ENCODE results near the gene ELFN2. TPM values are rescaled to one million over a fixed set of nuclear protein-coding genes. Genes with fewer than 3 reads are reported as not detected.
A peak's percentile ranks its signal among the peaks of the same experiment; 100 is the strongest.

Gene ELFN2
- total and polyA plus RNA-seq, 3 experiments from 2014 or later: 0.02 to 0.20 (median 0.09) TPM

DNA sequence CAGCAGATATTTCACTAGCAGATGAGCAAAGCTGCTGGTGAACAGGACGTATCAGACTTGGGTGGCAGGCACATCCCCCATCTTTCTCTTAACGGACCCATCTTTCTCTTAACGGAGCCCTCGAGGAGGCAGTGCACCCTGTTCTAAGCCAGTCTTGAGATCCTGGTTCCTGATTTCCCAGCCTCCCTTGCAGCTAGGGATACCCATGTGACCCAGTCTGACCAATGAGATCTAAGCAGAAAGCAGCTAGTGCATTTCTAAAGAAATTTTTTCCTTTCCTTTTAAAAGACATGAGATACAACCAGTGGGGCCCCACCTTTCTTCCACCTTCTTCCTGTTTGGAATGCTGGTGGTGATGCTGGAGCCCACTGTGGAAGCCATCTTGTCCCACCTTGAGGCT is 13.6 kb upstream of the ELFN2 start:
- H3K9me3 ChIP-seq (ENCODE audit: low read length): no peaks in the 10 kb centered on the region
- H3K27me3 ChIP-seq (ENCODE audit: insufficient read depth, low read length, poor library complexity, severe bottlenecking): no peaks in the 10 kb centered on the region
- ChIA-PET CTCF (interaction anchor here (1.2 kb wide), 1 partner anchor 124 kb away, joined by 3 read pairs; no protein-coding TSS in a partner anchor), POLR2A (no interaction called here)
- no peak for DNase-seq
- no peak overlapping the region for H3K27ac Mint-ChIP-seq
- H3K9me3 Mint-ChIP-seq: peaks cover 0 to 3% (median 0%) of the 10 kb centered on the region in 5 donors
- peaks cover 5 to 15% of the 10 kb centered on the region in 2 donors for H3K27me3 Mint-ChIP-seq
- H3K27ac ChIP-seq (ENCODE audit: low read depth, low read length): no peak overlapping the region
- no peaks in the 10 kb centered on the region for H3K4me1 Mint-ChIP-seq
- no peaks in the 10 kb centered on the region for H3K4me1 ChIP-seq (ENCODE audit: insufficient read depth, low read length)
- H3K36me3 ChIP-seq (ENCODE audit: insufficient read depth, low read length): no peaks in the 10 kb centered on the region
- no peak overlapping the region for H3K4me3 ChIP-seq (ENCODE audit: low read length)
- H3K4me3 Mint-ChIP-seq: no peak overlapping the region
- H3K36me3 Mint-ChIP-seq: peaks cover 0 to 10% (median 2%) of the 10 kb centered on the region in 3 donors

GRCh38 chr22:37439347-37439746 is 12.1 kb upstream of the ELFN2 start:
- H3K27ac ChIP-seq (ENCODE audit: low read depth, low read length): no peak overlapping the region
- CTCF ChIA-PET: no interaction called here
- POLR2A ChIA-PET: no interaction called here
- H3K9me3 Mint-ChIP-seq: peaks cover 0 to 3% (median 0%) of the 10 kb centered on the region in 5 donors
- peak overlapping the region in 1 of 8 donors; percentile 2 for H3K27ac Mint-ChIP-seq
- no peaks in the 10 kb centered on the region for H3K9me3 ChIP-seq (ENCODE audit: low read length)
- no peaks in the 10 kb centered on the region for H3K4me1 Mint-ChIP-seq
- no peak overlapping the region for H3K4me3 ChIP-seq (ENCODE audit: low read length)
- no peak overlapping the region for H3K4me3 Mint-ChIP-seq
- peaks cover 11 to 17% of the 10 kb centered on the region in 2 donors for H3K27me3 Mint-ChIP-seq
- no peaks in the 10 kb centered on the region for H3K27me3 ChIP-seq (ENCODE audit: insufficient read depth, low read length, poor library complexity, severe bottlenecking)
- peaks cover 0 to 10% (median 2%) of the 10 kb centered on the region in 3 donors for H3K36me3 Mint-ChIP-seq
- H3K36me3 ChIP-seq (ENCODE audit: insufficient read depth, low read length): no peaks in the 10 kb centered on the region
- no peaks in the 10 kb centered on the region for H3K4me1 ChIP-seq (ENCODE audit: insufficient read depth, low read length)
- no peak for DNase-seq

DNA sequence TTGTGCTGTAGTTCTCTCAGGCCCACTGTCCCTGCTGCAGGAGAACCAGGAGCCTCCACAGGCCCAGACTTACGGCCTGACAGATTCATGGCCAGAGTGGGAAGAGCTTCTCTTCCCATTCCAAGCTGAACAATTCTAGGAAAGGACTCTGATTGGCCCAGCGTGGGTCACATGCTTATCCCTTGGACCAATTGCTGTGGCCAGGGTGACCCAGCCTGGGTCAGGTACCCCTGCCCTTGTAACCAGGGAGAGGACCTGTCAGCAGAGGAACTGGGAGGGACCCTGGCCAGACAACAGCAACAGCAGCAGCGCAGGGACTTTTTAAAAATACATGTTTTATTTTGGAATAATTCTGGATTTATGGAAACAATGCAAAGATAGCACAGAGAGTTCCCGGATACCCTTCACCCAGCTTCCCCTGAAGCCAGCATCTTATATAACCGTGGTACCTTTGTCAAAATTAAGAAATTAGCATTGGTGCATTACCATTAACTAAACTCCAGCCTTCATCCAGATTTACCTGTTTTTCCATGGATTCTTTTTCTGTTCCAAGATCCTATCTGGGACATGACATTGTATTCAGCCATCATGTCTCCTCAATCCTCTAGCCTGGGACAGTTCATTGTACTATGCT is 8.8 kb upstream of the ELFN2 start:
- Histone ChIP-seq H3K27me3 (ENCODE audit: insufficient read depth, low read length, poor library complexity, severe bottlenecking) (peaks cover 4% of the 10 kb centered on the region), H3K4me1 (ENCODE audit: insufficient read depth, low read length) (no peaks in the 10 kb centered on the region), H3K27ac (ENCODE audit: low read depth, low read length) (no peak overlapping the region), H3K9me3 (ENCODE audit: low read length) (no peaks in the 10 kb centered on the region), H3K36me3 (ENCODE audit: insufficient read depth, low read length) (no peaks in the 10 kb centered on the region), H3K4me3 (ENCODE audit: low read length) (no peak overlapping the region)
- Mint-ChIP-seq H3K4me1 (no peaks in the 10 kb centered on the region), H3K4me3 (no peak overlapping the region), H3K9me3 (peaks cover 0 to 3% (median 0%) of the 10 kb centered on the region in 5 donors), H3K36me3 (peaks cover 0 to 26% (median 0%) of the 10 kb centered on the region in 3 donors), H3K27me3 (peaks cover 30 to 39% of the 10 kb centered on the region in 2 donors), H3K27ac (no peak overlapping the region)
- POLR2A ChIA-PET: no interaction called here
- DNase-seq: no peak
- CTCF ChIA-PET: no interaction called here

- Histone ChIP-seq H3K9me3 (ENCODE audit: low read length) (no peaks in the 10 kb centered on the region), H3K27me3 (ENCODE audit: insufficient read depth, low read length, poor library complexity, severe bottlenecking) (peaks cover 17% of the 10 kb centered on the region), H3K27ac (ENCODE audit: low read depth, low read length) (no peak overlapping the region), H3K36me3 (ENCODE audit: insufficient read depth, low read length) (no peaks in the 10 kb centered on the region), H3K4me3 (ENCODE audit: low read length) (no peak overlapping the region), H3K4me1 (ENCODE audit: insufficient read depth, low read length) (no peaks in the 10 kb centered on the region)
- Mint-ChIP-seq H3K27me3 (peaks cover 44 to 53% of the 10 kb centered on the region in 2 donors), H3K4me1 (peaks cover 0 to 4% (median 3%) of the 10 kb centered on the region in 3 donors), H3K27ac (no peak overlapping the region), H3K36me3 (peaks cover 0 to 21% (median 0%) of the 10 kb centered on the region in 3 donors), H3K9me3 (peaks cover 0 to 3% (median 0%) of the 10 kb centered on the region in 5 donors), H3K4me3 (no peak overlapping the region)
- no peak for DNase-seq
- POLR2A ChIA-PET: no interaction called here
- CTCF ChIA-PET: no interaction called here
Observed at GRCh38 chr22:37433786-37434185, 6.5 kb upstream of the ELFN2 start.

GRCh38 chr22:37432708-37433054 is 5.4 kb upstream of the ELFN2 start:
- no peak overlapping the region for H3K27ac Mint-ChIP-seq
- peaks cover 28% of the 10 kb centered on the region for H3K27me3 ChIP-seq (ENCODE audit: insufficient read depth, low read length, poor library complexity, severe bottlenecking)
- H3K36me3 ChIP-seq (ENCODE audit: insufficient read depth, low read length): no peaks in the 10 kb centered on the region

DNA sequence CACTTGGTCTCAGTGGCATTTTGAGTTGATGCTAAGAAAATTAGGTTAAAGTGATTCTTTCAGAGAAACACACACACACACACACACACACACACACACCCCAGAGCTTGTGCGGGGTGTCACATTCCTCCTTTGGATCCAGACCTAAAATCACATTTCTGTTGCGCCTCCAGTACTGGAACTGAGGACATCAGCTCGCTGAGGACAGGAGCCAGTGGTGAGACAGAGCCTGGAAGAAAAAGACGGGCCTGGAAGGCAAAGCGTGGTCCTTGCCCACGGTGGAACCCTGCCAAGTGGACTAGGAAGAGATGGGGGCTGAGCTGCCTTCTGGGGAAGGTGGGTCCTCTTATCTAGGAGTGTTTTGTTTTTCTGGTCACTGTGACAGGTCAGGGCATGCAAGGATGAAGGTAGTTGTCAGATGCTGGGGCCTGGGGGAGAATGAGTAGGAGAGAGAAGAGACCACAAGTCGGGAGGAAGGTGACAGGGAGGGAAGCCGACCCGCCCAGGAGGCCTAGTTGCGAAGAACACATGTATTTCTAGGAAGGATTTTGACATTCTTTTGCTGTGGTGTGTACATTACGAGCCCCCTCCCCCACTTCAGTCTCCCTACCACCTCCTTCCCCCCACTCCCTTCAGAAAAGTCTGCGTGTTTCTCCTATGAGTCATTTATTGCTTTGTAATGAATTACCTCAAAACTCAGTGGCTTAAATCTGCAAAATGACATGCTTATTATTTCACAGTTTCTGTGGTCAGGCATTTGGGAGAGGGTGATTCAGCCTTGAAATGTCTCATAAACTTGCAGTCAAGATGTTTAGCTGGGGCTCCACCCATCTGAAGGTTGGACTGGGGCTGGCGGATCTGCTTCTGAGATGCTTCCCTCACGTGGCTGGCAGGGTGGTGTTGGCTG is 4.8 kb upstream of the ELFN2 start:
- Mint-ChIP-seq H3K36me3 (peaks cover 0 to 21% (median 0%) of the 10 kb centered on the region in 3 donors), H3K27ac (no peak overlapping the region), H3K9me3 (peaks cover 0 to 3% (median 0%) of the 10 kb centered on the region in 5 donors), H3K4me1 (peaks cover 0 to 12% (median 3%) of the 10 kb centered on the region in 3 donors), H3K27me3 (peaks cover 52 to 59% of the 10 kb centered on the region in 2 donors), H3K4me3 (no peak overlapping the region)
- DNase-seq: no peak
- no peaks in the 10 kb centered on the region for H3K9me3 ChIP-seq (ENCODE audit: low read length)
- ChIA-PET POLR2A (no interaction called here), CTCF (interaction anchor here (1.2 to 4.1 kb wide), 3 partner anchors 10 to 171 kb away, joined by 3 to 12 read pairs (median 4); no protein-coding TSS in a partner anchor)
- H3K4me3 ChIP-seq (ENCODE audit: low read length): no peak overlapping the region
- H3K4me1 ChIP-seq (ENCODE audit: insufficient read depth, low read length): peaks cover 6% of the 10 kb centered on the region
- H3K27me3 ChIP-seq (ENCODE audit: insufficient read depth, low read length, poor library complexity, severe bottlenecking): peaks cover 29% of the 10 kb centered on the region
- H3K36me3 ChIP-seq (ENCODE audit: insufficient read depth, low read length): no peaks in the 10 kb centered on the region
- no peak overlapping the region for H3K27ac ChIP-seq (ENCODE audit: low read depth, low read length)

More at GRCh38 chr22:37432708-37433054, 5.4 kb upstream of the ELFN2 start:
- H3K27me3 Mint-ChIP-seq: peaks cover 52 to 63% of the 10 kb centered on the region in 2 donors
- H3K4me3 Mint-ChIP-seq: no peak overlapping the region
- peaks cover 0 to 3% (median 0%) of the 10 kb centered on the region in 5 donors for H3K9me3 Mint-ChIP-seq
- ChIA-PET CTCF (no interaction called here), POLR2A (no interaction called here)
- peaks cover 6% of the 10 kb centered on the region for H3K4me1 ChIP-seq (ENCODE audit: insufficient read depth, low read length)
- peaks cover 0 to 21% (median 0%) of the 10 kb centered on the region in 3 donors for H3K36me3 Mint-ChIP-seq
- H3K4me3 ChIP-seq (ENCODE audit: low read length): no peak overlapping the region
- DNase-seq: no peak
- H3K9me3 ChIP-seq (ENCODE audit: low read length): no peaks in the 10 kb centered on the region
- H3K27ac ChIP-seq (ENCODE audit: low read depth, low read length): no peak overlapping the region
- H3K4me1 Mint-ChIP-seq: peaks cover 0 to 12% (median 3%) of the 10 kb centered on the region in 3 donors

GRCh38 chr22:37431366-37431765 is 4.1 kb upstream of the ELFN2 start:
- Histone ChIP-seq H3K9me3 (ENCODE audit: low read length) (no peaks in the 10 kb centered on the region), H3K27me3 (ENCODE audit: insufficient read depth, low read length, poor library complexity, severe bottlenecking) (peaks cover 29% of the 10 kb centered on the region), H3K27ac (ENCODE audit: low read depth, low read length) (no peak overlapping the region), H3K4me1 (ENCODE audit: insufficient read depth, low read length) (peaks cover 6% of the 10 kb centered on the region), H3K36me3 (ENCODE audit: insufficient read depth, low read length) (no peaks in the 10 kb centered on the region), H3K4me3 (ENCODE audit: low read length) (no peak overlapping the region)
- Mint-ChIP-seq H3K36me3 (peaks cover 0 to 21% (median 0%) of the 10 kb centered on the region in 3 donors), H3K4me1 (peaks cover 0 to 18% (median 3%) of the 10 kb centered on the region in 3 donors), H3K9me3 (peaks cover 0 to 3% (median 0%) of the 10 kb centered on the region in 5 donors), H3K27ac (no peak overlapping the region), H3K27me3 (peaks cover 58 to 63% of the 10 kb centered on the region in 2 donors), H3K4me3 (no peak overlapping the region)
- DNase-seq: no peak
- ChIA-PET POLR2A (no interaction called here), CTCF (interaction anchor here (1.2 to 4.1 kb wide), 3 partner anchors 9 to 170 kb away, joined by 3 to 12 read pairs (median 4); no protein-coding TSS in a partner anchor)

DNA sequence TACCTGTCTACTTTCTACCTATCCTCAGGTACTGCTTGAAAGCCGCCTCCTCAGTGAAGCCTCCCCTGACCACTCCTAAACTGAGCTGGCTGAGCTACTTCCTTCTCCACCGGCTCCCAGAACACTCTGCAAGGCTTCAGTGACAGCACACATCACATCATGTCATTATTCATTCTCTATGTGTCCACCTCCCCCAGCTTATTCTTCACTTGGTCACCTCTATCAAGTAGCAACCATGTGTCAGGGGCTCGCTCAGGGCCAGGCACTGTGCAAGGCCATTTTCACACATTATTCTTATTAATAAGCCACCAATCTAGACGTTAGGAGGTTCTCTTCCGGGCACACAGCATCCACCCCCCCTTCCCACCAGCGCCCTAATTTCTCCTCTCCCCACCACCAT is 3.7 kb upstream of the ELFN2 start:
- H3K4me1 Mint-ChIP-seq: peaks cover 3 to 22% (median 4%) of the 10 kb centered on the region in 3 donors
- H3K27me3 Mint-ChIP-seq: peaks cover 62 to 67% of the 10 kb centered on the region in 2 donors
- no peak overlapping the region for H3K27ac Mint-ChIP-seq
- Histone ChIP-seq H3K4me1 (ENCODE audit: insufficient read depth, low read length) (peaks cover 6% of the 10 kb centered on the region), H3K9me3 (ENCODE audit: low read length) (no peaks in the 10 kb centered on the region), H3K36me3 (ENCODE audit: insufficient read depth, low read length) (no peaks in the 10 kb centered on the region), H3K4me3 (ENCODE audit: low read length) (no peak overlapping the region), H3K27ac (ENCODE audit: low read depth, low read length) (no peak overlapping the region), H3K27me3 (ENCODE audit: insufficient read depth, low read length, poor library complexity, severe bottlenecking) (peaks cover 30% of the 10 kb centered on the region)
- H3K9me3 Mint-ChIP-seq: peaks cover 0 to 3% (median 0%) of the 10 kb centered on the region in 5 donors
- POLR2A ChIA-PET: no interaction called here
- DNase-seq: no peak
- H3K4me3 Mint-ChIP-seq: no peak overlapping the region
- CTCF ChIA-PET: interaction anchor here (1.2 to 4.1 kb wide), 3 partner anchors 9 to 170 kb away, joined by 3 to 12 read pairs (median 4); no protein-coding TSS in a partner anchor
- H3K36me3 Mint-ChIP-seq: peaks cover 0 to 21% (median 0%) of the 10 kb centered on the region in 3 donors

Data from CD8-positive, alpha-beta memory T cell (primary cell).